AG04450 (cell line): ENCODE data around the gene AEBP1. TPM values are rescaled to one million over a fixed set of nuclear protein-coding genes. Genes with fewer than 3 reads are reported as not detected.

Experiments used
- CTCF ChIA-PET: fragments of 300-600, 350-600 bp; formaldehyde crosslinking; extraction: SDS; loops from one replicate; lab custom pipeline; 2022; ENCODE audit warnings: antibody characterized with exemption, inconsistent platforms; lab: Charles Lee
- POLR2A ChIA-PET: fragments of 350-600 bp; formaldehyde crosslinking; extraction: SDS; loops from one replicate; lab custom pipeline; 2021; ENCODE audit warnings: antibody characterized with exemption, inconsistent platforms; lab: Yijun Ruan, JAX
- DNase-seq: peaks from one replicate; pipeline ENCODE4 v3.0.0-alpha.2; 2011; ENCODE audit warnings: low read depth, low spot score
- H3K27ac ChIP-seq: one replicate; pipeline ENCODE4 v1.5.1; 2012; ENCODE audit warnings: low read depth, low read length, control low read depth
- H3K27me3 ChIP-seq: one replicate; pipeline ENCODE4 v1.6.0; 2012; ENCODE audit warnings: low read length; ENCODE audit not compliant: control insufficient read depth, insufficient read depth
- H3K4me3 ChIP-seq: 2 replicates; pipeline ENCODE4 v1.5.1; 2011; ENCODE audit warnings: mild to moderate bottlenecking, low read depth, low read length, control low read depth
- H3K9me3 ChIP-seq: 2 replicates; pipeline ENCODE4 v1.5.1; 2012; ENCODE audit warnings: low read length; ENCODE audit not compliant: control insufficient read depth, insufficient read depth
- polyA plus RNA-seq: library from polyadenylated mRNA; depleted of rRNA; stranded (reverse); fragments of >200 nt; gene quantifications from 2 replicates; pipeline ENCODE4 v1.2.3, GENCODE V29; 2011
- TF ChIP-seq, protein P1 (sequence below): IDR thresholded peaks from 2 replicates; pipeline ENCODE4 v1.5.1; 2011; ENCODE audit warnings: low read depth, low read length, control low read depth, inconsistent platforms

Gene AEBP1
- polyA plus RNA-seq, 1 experiment: 18.5 TPM

GRCh38 chr7:44080686-44081265 lies 23.4 kb upstream of the AEBP1 start:
- Histone ChIP-seq H3K9me3 (no peaks in the 10 kb centered on the region; the same call in 1 of the 2 replicates), H3K4me3 (no peak overlapping the region), H3K27ac (peak overlapping the region; percentile 21), H3K27me3 (no peaks in the 10 kb centered on the region)
- CTCF ChIA-PET: no interaction called here
- no peak for DNase-seq
- TF ChIP-seq, protein P1, sequence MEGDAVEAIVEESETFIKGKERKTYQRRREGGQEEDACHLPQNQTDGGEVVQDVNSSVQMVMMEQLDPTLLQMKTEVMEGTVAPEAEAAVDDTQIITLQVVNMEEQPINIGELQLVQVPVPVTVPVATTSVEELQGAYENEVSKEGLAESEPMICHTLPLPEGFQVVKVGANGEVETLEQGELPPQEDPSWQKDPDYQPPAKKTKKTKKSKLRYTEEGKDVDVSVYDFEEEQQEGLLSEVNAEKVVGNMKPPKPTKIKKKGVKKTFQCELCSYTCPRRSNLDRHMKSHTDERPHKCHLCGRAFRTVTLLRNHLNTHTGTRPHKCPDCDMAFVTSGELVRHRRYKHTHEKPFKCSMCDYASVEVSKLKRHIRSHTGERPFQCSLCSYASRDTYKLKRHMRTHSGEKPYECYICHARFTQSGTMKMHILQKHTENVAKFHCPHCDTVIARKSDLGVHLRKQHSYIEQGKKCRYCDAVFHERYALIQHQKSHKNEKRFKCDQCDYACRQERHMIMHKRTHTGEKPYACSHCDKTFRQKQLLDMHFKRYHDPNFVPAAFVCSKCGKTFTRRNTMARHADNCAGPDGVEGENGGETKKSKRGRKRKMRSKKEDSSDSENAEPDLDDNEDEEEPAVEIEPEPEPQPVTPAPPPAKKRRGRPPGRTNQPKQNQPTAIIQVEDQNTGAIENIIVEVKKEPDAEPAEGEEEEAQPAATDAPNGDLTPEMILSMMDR: no peak
- POLR2A ChIA-PET: no interaction called here

- Histone ChIP-seq H3K4me3 (peak overlapping the region; percentile 75), H3K27ac (peak overlapping the region; percentile 21), H3K27me3 (no peaks in the 10 kb centered on the region), H3K9me3 (no peaks in the 10 kb centered on the region; the same call in 1 of the 2 replicates)
- TF ChIP-seq, protein P1: no peak
- no peak for DNase-seq
- POLR2A ChIA-PET: no interaction called here
- CTCF ChIA-PET: no interaction called here
Measured at GRCh38 chr7:44081266-44081748, 22.8 kb upstream of the AEBP1 start.

DNA sequence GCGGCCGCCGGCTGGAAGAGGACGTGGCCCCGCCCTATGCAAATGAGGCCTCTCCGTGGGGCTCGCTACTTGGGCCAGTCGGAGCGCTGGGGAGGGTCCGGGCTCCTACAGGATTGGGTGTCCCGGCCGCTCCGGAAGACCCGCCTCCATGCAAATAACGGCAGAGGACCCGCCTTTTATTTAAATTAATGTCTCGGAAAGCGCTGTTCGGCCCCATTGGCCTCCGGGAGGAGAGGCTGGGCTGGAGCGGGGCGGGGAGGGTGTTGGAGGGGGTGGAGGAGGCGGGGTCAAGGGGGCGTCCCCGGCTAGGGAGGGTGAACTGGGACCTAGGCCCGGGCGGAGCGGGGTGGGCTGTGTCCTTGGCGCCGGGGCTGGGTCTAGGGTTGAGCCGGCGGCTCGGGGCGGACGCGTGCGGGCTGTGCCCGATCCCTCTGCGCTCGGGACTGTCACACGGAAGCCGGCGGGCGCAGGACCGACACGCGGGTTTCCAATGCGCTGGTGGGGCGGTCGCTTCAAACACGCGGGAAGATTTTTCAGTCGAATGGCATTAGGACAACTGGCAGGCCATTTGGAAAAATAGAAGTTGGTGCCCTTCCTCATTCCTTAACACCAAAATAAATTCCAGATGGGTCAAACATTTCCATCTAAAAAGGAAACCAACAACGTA lies 21.5 kb upstream of the AEBP1 start:
- Histone ChIP-seq H3K27me3 (no peaks in the 10 kb centered on the region), H3K27ac (peak overlapping the region; percentile 61), H3K4me3 (peak overlapping the region; percentile 75), H3K9me3 (no peaks in the 10 kb centered on the region; the same call in 1 of the 2 replicates)
- POLR2A ChIA-PET: no interaction called here
- CTCF ChIA-PET: no interaction called here
- peak; percentile 97 for DNase-seq
- TF ChIP-seq, protein P1: no peak

DNA sequence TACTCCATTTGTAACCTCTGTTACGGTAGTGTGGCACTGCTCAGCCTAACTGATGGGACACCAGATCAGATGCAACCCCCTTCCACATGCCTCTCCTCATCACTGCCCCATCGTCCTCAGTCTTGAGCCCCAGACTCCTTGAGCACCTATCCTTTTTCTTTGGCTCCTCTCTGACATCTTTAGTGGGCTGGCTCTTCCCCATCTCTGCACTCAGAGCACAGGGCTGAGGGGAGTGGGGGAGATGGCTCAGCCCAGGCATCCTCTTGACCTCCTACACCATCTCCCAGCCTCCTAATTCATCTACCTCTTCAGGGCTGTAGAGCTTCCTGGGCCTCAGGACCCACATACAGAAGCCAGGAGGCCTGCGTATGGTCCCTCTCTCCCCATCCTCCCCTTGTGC lies 20.3 kb upstream of the AEBP1 start:
- no peaks in the 10 kb centered on the region; the same call in 1 of the 2 replicates for H3K9me3 ChIP-seq
- H3K4me3 ChIP-seq: no peak overlapping the region
- no peaks in the 10 kb centered on the region for H3K27me3 ChIP-seq
- CTCF ChIA-PET: no interaction called here
- POLR2A ChIA-PET: no interaction called here
- no peak overlapping the region for H3K27ac ChIP-seq
- TF ChIP-seq, protein P1: no peak
- no peak for DNase-seq

DNA sequence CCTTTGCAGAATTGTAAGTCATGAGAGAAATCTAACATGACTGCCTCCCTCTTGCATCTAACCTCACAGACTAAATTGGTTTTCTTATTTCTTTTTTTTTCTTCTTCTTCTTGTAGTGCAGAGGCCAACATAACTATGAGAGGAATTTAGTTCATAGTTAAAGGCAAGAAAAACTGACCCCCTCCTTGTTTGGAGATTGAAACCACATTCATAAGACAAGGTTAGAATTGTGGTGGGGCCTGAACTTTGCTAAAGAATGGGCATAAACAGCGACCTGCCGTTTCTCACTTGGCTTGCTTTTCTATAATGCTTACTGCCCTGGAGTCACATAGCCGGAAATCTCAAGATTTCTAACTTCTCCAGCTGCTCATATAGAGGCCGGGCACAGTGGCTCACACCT lies 19.4 kb upstream of the AEBP1 start:
- TF ChIP-seq, protein P1: no peak
- no peak for DNase-seq
- Histone ChIP-seq H3K4me3 (no peak overlapping the region), H3K27ac (peak overlapping the region; percentile 69), H3K27me3 (no peaks in the 10 kb centered on the region), H3K9me3 (no peaks in the 10 kb centered on the region; the same call in 1 of the 2 replicates)
- ChIA-PET CTCF (interaction anchor here (1.4 kb wide), 1 partner anchor 14 kb away, joined by 6 read pairs; no protein-coding TSS in a partner anchor), POLR2A (interaction anchor here (0.9 kb wide), 1 partner anchor 31 kb away, joined by 4 read pairs; no protein-coding TSS in a partner anchor)
